22Rv1 (cell line): ENCODE results near the gene MED20.

Experiments used
- H3K27ac ChIP-seq: fragments of 450-650 bp; 2 replicates; pipeline ENCODE4 v1.5.1; 2017
- ZFX ChIP-seq: fragments of 450-650 bp; IDR thresholded peaks from 2 replicates; pipeline ENCODE4 v1.6.1; 2017; ENCODE audit warnings: antibody characterized with exemption, borderline replicate concordance
- TF ChIP-seq, protein P1 (sequence below): fragments of 450-650 bp; IDR thresholded peaks from 2 replicates; pipeline ENCODE4 v1.5.1; 2017; ENCODE audit warnings: mild to moderate bottlenecking

The MED20 gene, protein sequence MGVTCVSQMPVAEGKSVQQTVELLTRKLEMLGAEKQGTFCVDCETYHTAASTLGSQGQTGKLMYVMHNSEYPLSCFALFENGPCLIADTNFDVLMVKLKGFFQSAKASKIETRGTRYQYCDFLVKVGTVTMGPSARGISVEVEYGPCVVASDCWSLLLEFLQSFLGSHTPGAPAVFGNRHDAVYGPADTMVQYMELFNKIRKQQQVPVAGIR

DNA sequence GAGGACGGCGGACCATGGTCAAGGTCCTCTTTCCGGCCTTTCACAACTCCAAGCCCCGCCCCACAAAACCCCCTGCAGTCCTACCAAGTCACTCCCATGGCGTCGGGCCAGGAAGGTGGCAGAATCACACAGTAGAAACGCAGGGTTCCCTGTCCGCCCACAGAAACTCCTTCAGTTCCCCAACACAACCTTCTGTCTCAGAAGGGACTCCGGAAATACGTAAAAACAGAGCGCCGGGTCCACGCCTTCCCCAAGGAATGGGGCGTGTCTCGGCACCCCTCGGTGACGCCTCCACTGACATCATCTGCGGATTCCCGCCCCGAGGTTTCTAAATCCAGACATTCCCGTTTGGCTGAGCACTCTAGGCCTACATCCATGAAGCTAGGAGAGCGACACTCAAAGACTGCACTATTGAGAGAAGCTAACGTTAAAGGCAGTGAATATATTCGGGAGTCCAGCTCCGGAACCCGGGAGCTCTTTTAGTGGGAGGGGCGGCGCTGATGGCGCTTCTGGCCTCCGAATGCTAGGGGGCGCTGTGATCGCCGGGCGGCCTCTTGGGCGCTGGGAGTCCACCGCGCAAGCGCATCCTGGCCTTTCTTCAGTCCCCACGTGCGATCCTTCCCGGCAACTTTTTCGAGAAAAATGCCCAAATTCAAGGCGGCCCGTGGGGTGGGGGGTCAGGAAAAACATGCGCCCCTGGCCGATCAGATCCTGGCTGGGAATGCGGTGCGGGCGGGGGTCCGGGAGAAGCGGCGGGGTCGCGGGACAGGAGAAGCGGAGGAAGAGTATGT lies at the start of gene MED20, which contains the start of gene BYSL:
MED20 (minus strand) TSS at position 219 of the 791 bp plus-strand sequence; CDS start at position 98, 121 bp downstream.
BYSL (plus strand) TSS at position 579 of the 791 bp plus-strand sequence; CDS start at position 643, 64 bp downstream.
- TF ChIP-seq ZFX = no peak
- TF ChIP-seq, protein P1, sequence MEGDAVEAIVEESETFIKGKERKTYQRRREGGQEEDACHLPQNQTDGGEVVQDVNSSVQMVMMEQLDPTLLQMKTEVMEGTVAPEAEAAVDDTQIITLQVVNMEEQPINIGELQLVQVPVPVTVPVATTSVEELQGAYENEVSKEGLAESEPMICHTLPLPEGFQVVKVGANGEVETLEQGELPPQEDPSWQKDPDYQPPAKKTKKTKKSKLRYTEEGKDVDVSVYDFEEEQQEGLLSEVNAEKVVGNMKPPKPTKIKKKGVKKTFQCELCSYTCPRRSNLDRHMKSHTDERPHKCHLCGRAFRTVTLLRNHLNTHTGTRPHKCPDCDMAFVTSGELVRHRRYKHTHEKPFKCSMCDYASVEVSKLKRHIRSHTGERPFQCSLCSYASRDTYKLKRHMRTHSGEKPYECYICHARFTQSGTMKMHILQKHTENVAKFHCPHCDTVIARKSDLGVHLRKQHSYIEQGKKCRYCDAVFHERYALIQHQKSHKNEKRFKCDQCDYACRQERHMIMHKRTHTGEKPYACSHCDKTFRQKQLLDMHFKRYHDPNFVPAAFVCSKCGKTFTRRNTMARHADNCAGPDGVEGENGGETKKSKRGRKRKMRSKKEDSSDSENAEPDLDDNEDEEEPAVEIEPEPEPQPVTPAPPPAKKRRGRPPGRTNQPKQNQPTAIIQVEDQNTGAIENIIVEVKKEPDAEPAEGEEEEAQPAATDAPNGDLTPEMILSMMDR = peak; percentile 97
- peak within 1 kb of the TSS; percentile 86 for H3K27ac ChIP-seq

DNA sequence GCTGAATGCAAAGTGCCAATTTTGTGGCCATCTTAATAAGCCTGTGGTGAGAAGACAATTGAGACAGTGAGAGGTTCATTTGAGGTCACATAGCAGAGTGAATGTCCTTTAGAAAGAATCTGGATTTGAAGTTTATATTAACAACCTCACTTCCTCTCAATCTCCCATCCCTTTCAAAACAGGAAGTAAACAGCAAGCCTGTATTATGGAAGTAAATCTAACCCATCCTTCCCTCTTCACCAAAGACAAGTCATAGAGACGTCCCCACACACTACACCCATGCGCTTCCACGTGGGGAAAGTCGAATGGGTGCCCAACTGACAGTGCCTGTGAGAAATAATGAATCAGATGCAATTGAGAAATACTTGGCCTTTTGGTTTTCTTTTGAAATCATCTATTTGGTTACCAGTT lies 49.5 kb upstream of the MED20 start:
- H3K27ac ChIP-seq = no peak overlapping the region
- TF ChIP-seq ZFX = no peak
- TF ChIP-seq, protein P1 = no peak

DNA sequence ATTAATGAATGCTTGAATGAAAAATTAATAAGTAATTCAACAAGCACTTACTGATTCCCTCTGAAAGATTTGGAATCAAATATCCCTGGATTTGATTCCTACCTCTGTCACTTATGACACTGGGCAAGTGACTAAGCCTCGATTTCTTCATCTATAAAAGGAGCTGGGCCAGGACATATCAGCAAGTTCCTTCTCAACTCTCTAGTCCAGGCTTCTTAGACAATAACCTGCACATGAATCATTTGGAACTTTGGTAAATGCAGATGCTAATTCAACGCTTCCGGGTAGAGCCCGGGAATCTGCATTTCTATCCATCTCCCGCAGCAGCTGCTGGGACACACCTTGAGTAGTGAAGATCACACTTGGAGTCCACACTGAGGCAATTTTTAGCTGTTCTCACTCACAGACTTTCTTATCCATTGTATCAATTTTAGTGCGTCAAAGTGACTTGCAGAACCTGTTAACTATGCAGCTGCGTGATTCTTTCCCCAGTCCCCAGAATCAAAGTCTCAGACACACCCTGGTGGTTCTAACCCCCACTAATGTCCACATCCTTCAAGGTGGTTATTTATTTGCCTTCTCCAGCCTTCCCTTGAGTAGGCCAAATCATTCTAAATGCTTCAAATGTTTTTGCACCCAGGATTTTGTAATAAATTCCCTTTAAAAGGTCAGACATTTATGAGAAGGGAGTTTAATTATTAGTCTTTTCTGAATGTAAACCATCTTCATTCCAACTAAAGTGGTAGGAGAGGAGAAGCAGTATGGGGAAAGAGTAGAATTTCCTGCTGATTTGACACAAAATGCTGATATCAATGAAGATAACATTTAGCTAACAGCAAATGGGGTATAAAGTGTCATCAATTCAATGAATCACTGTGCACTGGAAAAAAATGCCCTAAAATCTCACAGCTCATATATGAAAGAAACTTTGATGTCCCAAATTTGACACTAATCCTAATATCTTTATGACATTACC lies 46.7 kb upstream of the MED20 start:
- no peak for TF ChIP-seq ZFX
- TF ChIP-seq, protein P1 = no peak
- H3K27ac ChIP-seq = no peak overlapping the region

DNA sequence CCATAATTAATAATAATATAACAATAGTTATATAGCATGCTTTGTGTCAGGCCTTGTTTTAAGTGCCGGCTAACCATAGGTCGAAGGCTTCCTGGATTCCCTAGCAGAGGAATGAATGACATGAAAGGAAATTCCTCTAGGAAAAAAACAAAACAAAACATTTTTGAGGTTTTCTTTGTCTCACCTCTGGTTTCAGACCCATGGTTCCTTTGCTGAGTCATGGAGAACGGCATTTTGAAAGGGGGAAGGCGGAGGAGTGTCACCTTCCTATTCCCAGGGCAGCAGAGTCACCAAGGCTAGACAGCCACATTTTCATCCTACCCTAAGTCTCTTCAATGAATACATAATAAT lies 46.0 kb upstream of the MED20 start:
- no peak overlapping the region for H3K27ac ChIP-seq
- TF ChIP-seq ZFX = no peak
- TF ChIP-seq, protein P1 = no peak

DNA sequence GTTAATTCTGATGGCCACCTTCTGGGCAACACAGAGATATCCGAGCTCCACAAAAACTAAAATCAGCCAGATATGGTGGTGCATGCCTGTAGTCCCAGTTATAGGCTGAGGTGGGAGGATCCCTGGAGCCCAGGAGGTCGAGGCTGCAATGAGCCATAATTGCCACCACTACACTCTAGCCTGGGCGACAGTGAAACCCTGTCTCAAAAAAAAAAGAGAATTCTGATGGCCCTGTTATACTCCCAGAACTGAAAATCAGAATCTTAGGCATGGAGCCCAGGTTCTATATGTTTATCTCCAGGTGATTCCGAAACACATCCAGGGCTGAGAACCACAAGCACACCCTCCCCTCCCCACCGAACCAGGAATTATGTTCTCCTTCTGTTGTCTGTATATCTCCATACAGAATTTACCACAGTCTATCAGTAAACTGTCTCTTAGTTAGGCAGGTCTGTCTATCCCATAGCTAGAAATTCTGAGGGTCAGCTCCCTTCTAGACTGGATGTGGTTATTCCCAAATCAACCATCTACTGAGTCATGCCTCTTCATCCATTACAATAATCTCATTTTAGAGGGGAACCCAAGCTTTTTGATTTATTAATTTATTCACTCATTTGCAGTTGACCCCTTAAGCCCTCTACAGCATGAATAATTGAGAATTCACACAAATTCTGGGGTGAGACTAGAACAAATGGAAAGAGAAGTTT lies 45.4 kb upstream of the MED20 start:
- TF ChIP-seq, protein P1 = no peak
- TF ChIP-seq ZFX = no peak
- H3K27ac ChIP-seq = no peak overlapping the region

DNA sequence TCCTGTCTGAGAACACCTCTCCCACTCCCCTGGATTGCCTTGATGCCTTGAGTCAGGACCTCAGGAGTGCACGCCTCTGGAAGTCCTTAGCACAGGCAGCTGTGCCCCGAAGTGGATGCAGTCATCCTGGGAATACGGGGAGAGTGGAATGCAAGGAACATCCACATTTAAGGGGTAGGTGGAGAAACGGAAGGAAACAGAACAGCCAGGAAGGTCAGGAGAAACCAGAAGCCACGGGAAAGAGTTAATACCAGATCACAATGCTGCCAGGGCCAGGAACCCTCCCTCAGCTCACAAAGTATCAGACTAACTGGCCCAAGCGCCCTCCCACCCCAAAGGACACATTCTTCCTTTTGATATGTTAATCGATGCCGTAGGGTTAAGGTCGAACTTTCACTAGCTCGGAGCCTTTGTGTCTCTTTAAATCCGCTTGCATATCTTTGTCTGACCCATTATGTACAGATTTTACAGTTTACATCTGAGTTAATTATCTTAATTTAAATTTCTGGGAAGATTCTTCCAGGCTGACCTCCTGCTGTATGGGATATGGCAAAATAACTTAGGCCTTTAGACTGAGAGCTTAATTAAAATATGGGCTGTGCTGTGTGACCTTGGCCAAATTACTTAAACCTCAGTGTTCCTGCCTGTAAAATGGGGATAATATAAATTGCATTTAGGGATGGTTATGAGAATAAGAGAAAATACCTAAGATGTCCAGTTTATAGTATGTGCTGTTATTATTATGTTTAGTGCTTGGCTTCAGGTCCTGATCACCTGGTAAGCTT lies 44.7 kb upstream of the MED20 start:
- H3K27ac ChIP-seq = no peak overlapping the region

More for the DNA sequence above, 44.7 kb upstream of the MED20 start:
- TF ChIP-seq, protein P1 = no peak
- no peak for TF ChIP-seq ZFX
